K562 (cell line): ENCODE data around the gene PLCB3. TPM values are rescaled to one million over a fixed set of nuclear protein-coding genes. Genes with fewer than 3 reads are reported as not detected.

ENCODE experiments used
- CHD2 ChIP-seq: IDR thresholded peaks from 2 replicates; pipeline ENCODE4 v1.6.1; 2011; ENCODE audit warnings: low read depth, low read length
- GTF2E2 ChIP-seq: fragments of 200-800 bp; sonication (Bioruptor generic); IDR thresholded peaks from 2 replicates; pipeline ENCODE4 v1.6.1; 2016; ENCODE audit warnings: missing genetic modification characterization, missing compliant biosample characterization
- HDAC8 ChIP-seq: fragments of 450-650 bp; IDR thresholded peaks from 2 replicates; pipeline ENCODE4 v1.6.1; 2016; ENCODE audit warnings: mild to moderate bottlenecking, missing genetic modification characterization, moderate library complexity, missing compliant biosample characterization
- HNRNPK ChIP-seq: fragments of 200-400 bp; formaldehyde crosslinking; IDR thresholded peaks from one replicate; pipeline ENCODE4 v1.6.1; 2018; ENCODE audit warnings: mild to moderate bottlenecking, low read depth, low read length; ENCODE audit not compliant: poor library complexity, severe bottlenecking
- RERE ChIP-seq: sonication (generic); formaldehyde crosslinking; IDR thresholded peaks from 2 replicates; pipeline ENCODE4 v1.8.0; 2023; ENCODE audit warnings: missing genetic modification reagents, mild to moderate bottlenecking, borderline replicate concordance
- SIN3A ChIP-seq, 2 experiments: fragments of 150-350 bp in 1 of 2; IDR thresholded peaks; 2 replicates each; pipeline ENCODE4 v1.6.1; 2011 to 2016; ENCODE audit warnings: borderline replicate concordance in 2 of 2, low read depth in 2 of 2, low read length in 2 of 2, mild to moderate bottlenecking in 2 of 2, moderate library complexity in 2 of 2; ENCODE audit not compliant: control insufficient read depth in 1 of 2
- ZNF407 ChIP-seq: fragments of 450-650 bp; IDR thresholded peaks from 2 replicates; pipeline ENCODE4 v1.6.1; 2016; ENCODE audit warnings: low read depth
- ZNF644 ChIP-seq: fragments of 200-800 bp; sonication (Bioruptor generic); IDR thresholded peaks from 2 replicates; pipeline ENCODE4 v1.6.1; 2016; ENCODE audit warnings: low read depth, missing genetic modification characterization, missing compliant biosample characterization
- ZNF717 ChIP-seq: fragments of 250-450 bp; sonication (Bioruptor Pico); IDR thresholded peaks from 2 replicates; pipeline ENCODE4 v1.5.0; 2021
- polyA plus RNA-seq, 8 experiments: library from polyadenylated mRNA; depleted of rRNA in 4 of 8; stranded (reverse) in 5 of 8; unstranded in 3 of 8; fragments of >200 nt; fragmentation: Nextera tagmentation in 2 of 8; fragmentation: Illumina TruSeq in 1 of 8; extraction: Ambion mirVana in 2 of 8; extraction: Trizol in 1 of 8; gene quantifications; 2 replicates each; pipeline versions ENCODE4 v1.2.1 to v1.2.3, GENCODE V29; 2011 to 2014; ENCODE audit warnings: inconsistent platforms in 1 of 8, missing spikeins in 1 of 8
- total RNA-seq, 7 experiments: library from RNA; depleted of rRNA in 6 of 7; stranded (reverse); fragments of >200 nt in 6 of 7; fragmentation: Illumina TruSeq in 2 of 7; extraction: Trizol in 2 of 7; gene quantifications; 2 replicates each; pipeline versions ENCODE4 v1.2.1 to v1.2.3, GENCODE V29; 2011 to 2021; ENCODE audit warnings: low replicate concordance in 1 of 7
- TF ChIP-seq, protein P1 (sequence below): fragments of 250-450 bp; sonication (Bioruptor Pico); IDR thresholded peaks from 2 replicates; pipeline ENCODE4 v1.4.0; 2020
- TF ChIP-seq, protein P2 (sequence below): fragments of 250-450 bp; sonication (Bioruptor Pico); IDR thresholded peaks from 2 replicates; pipeline ENCODE4 v1.8.0; 2022; ENCODE audit warnings: moderate library complexity, mild to moderate bottlenecking, inconsistent platforms

PLCB3 gene
- total and polyA plus RNA-seq, 9 of the 15 experiments (the other 6 are each of a cell fraction or from before 2014, with no cell fraction given) = 0.31 to 44.8 (median 14.6) TPM

DNA sequence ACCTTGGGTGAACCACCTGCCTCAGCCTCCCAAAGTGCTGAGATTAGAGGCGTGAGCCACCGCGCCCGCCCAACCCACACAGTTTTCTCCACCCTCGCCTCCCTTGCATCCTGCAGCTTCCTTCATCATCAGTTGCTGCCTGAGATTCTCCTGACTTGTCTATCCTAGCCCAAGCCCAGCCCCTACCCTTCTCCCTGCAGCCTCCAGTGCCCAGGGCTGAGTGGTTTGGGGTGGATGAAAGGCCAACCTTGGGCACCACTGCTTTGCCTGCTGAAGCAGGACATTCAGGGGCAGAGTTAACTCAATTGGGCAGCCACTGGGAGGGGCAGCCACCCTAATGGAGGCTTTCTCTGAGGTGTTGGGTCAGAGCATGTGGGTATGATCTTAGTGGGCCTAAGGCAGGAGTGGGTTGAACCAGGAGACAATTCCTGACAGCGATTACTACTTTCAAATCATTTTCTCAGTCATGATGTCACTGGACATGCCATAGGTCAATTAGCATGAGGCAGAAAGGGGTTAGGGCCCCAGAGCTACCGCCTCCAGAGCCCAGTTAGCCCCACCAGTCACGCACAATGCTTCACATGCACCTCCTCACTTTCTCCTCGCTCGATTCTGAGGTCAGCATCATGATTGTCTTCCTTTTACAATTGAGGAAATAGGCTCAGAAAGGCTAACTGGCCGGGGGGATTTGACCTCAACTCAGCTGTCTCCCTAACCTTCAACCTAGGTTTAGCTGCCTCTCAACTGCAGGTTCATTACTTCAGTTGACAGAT is 11.5 kb upstream of the PLCB3 start (continued):
- no peak for TF ChIP-seq RERE (CRISPR knock-in tag)
- no peak for TF ChIP-seq ZNF717 (CRISPR knock-in tag)
- TF ChIP-seq, protein P1, sequence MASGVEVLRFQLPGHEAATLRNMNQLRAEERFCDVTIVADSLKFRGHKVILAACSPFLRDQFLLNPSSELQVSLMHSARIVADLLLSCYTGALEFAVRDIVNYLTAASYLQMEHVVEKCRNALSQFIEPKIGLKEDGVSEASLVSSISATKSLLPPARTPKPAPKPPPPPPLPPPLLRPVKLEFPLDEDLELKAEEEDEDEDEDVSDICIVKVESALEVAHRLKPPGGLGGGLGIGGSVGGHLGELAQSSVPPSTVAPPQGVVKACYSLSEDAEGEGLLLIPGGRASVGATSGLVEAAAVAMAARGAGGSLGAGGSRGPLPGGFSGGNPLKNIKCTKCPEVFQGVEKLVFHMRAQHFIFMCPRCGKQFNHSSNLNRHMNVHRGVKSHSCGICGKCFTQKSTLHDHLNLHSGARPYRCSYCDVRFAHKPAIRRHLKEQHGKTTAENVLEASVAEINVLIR = 0 out of 2 replicates have a peak, but pooled peaks have one; percentile 20
- TF ChIP-seq HDAC8 (tag) = no peak
- peak in 1 of 2 experiments; percentile 20; a peak in 1 of 4 replicates for TF ChIP-seq SIN3A (IDR thresholded peaks at IDR 0.05; ENCODE audit: borderline replicate concordance in 2 of 2, control insufficient read depth in 1 of 2, low read depth in 2 of 2, low read length in 2 of 2)
- peak; percentile 71 for TF ChIP-seq GTF2E2 (tag)
- no peak for TF ChIP-seq ZNF644 (tag)
- no peak for TF ChIP-seq CHD2
- no peak for TF ChIP-seq HNRNPK
- TF ChIP-seq, protein P2, sequence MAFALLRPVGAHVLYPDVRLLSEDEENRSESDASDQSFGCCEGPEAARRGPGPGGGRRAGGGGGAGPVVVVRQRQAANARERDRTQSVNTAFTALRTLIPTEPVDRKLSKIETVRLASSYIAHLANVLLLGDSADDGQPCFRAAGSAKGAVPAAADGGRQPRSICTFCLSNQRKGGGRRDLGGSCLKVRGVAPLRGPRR = no peak
- no peak for TF ChIP-seq ZNF407
